OCI-LY3 (cell line): ENCODE results near the gene SFXN3.

Experiments
- H2AFZ ChIP-seq: fragments of 200-600, 300-600 bp; shearing (Covaris generic); 2 replicates; pipeline ENCODE4 v1.6.0; 2014; ENCODE audit warnings: antibody characterized with exemption, low read depth, low read length
- H3K27ac ChIP-seq: fragments of 200-600, 300-600 bp; sonication (generic); 2 replicates; pipeline ENCODE4 v1.5.1; 2014; ENCODE audit warnings: mild to moderate bottlenecking, low read length, moderate library complexity, mixed read lengths
- H3K27me3 ChIP-seq: fragments of 200-600, 300-600 bp; sonication (generic); 2 replicates; pipeline ENCODE4 v1.6.1; 2014; ENCODE audit warnings: low read depth, low read length, mixed read lengths
- H3K36me3 ChIP-seq: fragments of 200-600, 300-600 bp; sonication (generic); replicated peaks from 2 replicates; pipeline ENCODE3; 2014; ENCODE audit warnings: low read depth, low read length, mixed read lengths
- H3K4me1 ChIP-seq: fragments of 300-600, 200-600 bp; sonication (generic); 2 replicates; pipeline ENCODE4 v1.6.1; 2014; ENCODE audit warnings: low read length, mixed read lengths
- H3K4me2 ChIP-seq: fragments of 200-600, 300-600 bp; sonication (generic); 2 replicates; pipeline ENCODE4 v1.6.1; 2014; ENCODE audit warnings: low read length, mixed read lengths
- H3K4me3 ChIP-seq: fragments of 300-600, 200-600 bp; sonication (generic); 2 replicates; pipeline ENCODE4 v1.5.1; 2014; ENCODE audit warnings: antibody characterized with exemption, mild to moderate bottlenecking, low read length, moderate library complexity
- H3K79me2 ChIP-seq: fragments of 300-600, 200-600 bp; shearing (Covaris generic); 2 replicates; pipeline ENCODE4 v1.6.1; 2014; ENCODE audit warnings: mild to moderate bottlenecking, low read length, mixed read lengths
- H3K9ac ChIP-seq: fragments of 300-600, 200-600 bp; shearing (Covaris generic); 2 replicates; pipeline ENCODE4 v1.6.0; 2014; ENCODE audit warnings: mild to moderate bottlenecking, low read length, moderate library complexity
- H3K9me3 ChIP-seq: fragments of 200-600, 300-600 bp; shearing (Covaris generic); 2 replicates; pipeline ENCODE4 v1.6.1; 2014; ENCODE audit warnings: low read length, mixed read lengths; ENCODE audit not compliant: insufficient read depth
- H4K20me1 ChIP-seq: fragments of 200-600, 300-600 bp; sonication (generic); 2 replicates; pipeline ENCODE4 v1.6.1; 2016; ENCODE audit warnings: low read length, mixed read lengths; ENCODE audit not compliant: insufficient read depth
- CTCF ChIP-seq: fragments of 200-600, 300-600 bp; sonication (generic); IDR thresholded peaks from 2 replicates; pipeline ENCODE4 v1.5.1; 2014; ENCODE audit warnings: antibody characterized with exemption, low read length, low read depth
- EZH2phosphoT487 ChIP-seq: fragments of 200-600 bp; shearing (Covaris generic); IDR thresholded peaks from 2 replicates; pipeline ENCODE4 v1.6.1; 2018; ENCODE audit warnings: antibody characterized with exemption, mixed run types, low read depth

SFXN3 gene

GRCh38 chr10:101060951-101061623, 30.1 kb downstream of the SFXN3 start:
- Histone ChIP-seq H3K36me3 (no peaks in the 10 kb centered on the region), H2AFZ (peak overlapping the region; percentile 100), H3K4me2 (peak overlapping the region; percentile 91), H3K4me3 (peak overlapping the region; percentile 100), H3K4me1 (peaks cover 34% of the 10 kb centered on the region), H3K79me2 (peaks cover 11% of the 10 kb centered on the region), H4K20me1 (no peaks in the 10 kb centered on the region; the same call in 1 of the 2 replicates), H3K9ac (peak overlapping the region; percentile 99), H3K9me3 (no peaks in the 10 kb centered on the region), H3K27ac (peak overlapping the region; percentile 85), H3K27me3 (no peaks in the 10 kb centered on the region; the same call in 1 of the 2 replicates)
- no peak for TF ChIP-seq EZH2phosphoT487
- TF ChIP-seq CTCF, result no peak

DNA sequence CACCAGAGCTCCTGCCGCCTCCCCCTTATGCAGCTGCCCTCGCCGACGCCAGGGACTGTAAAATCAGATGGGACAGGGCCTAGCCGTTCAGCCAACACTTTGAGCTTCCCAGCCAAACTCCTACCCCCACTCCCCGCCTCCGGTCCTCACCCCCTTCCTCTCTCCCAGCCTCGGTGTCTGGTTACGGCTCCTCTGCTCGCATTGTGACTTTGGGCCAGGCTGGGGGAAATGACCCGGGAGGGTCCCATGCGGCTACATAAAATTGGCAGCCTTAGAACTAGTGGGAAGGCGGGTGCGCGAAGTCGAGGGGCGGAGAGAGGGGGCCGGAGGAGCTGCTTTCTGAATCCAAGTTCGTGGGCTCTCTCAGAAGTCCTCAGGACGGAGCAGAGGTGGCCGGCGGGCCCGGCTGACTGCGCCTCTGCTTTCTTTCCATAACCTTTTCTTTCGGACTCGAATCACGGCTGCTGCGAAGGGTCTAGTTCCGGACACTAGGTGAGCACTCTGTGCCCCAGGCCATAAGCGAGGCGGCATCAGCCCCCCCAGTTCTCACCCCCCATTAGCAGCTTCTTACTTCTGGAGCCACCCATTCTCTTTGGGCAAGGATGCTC, 30.7 kb downstream of the SFXN3 start, which contains the start of gene KAZALD1:
Gene KAZALD1, plus strand, starts transcription at position 366 of the 608 bp plus-strand sequence. CDS start 604 bp downstream, outside the sequence.
- Histone ChIP-seq H3K27ac (peak within 1 kb of the TSS; percentile 85), H3K4me2 (peak within 1 kb of the TSS; percentile 91), H3K9ac (peak within 1 kb of the TSS; percentile 99), H3K4me1 (peaks cover 36% of the 10 kb centered on the region), H3K4me3 (peak within 1 kb of the TSS; percentile 100), H3K36me3 (no peaks in the 10 kb centered on the region), H2AFZ (peak within 1 kb of the TSS; percentile 100), H4K20me1 (no peaks in the 10 kb centered on the region; the same call in 1 of the 2 replicates), H3K79me2 (peaks cover 11% of the 10 kb centered on the region), H3K27me3 (no peaks in the 10 kb centered on the region; the same call in 1 of the 2 replicates), H3K9me3 (no peaks in the 10 kb centered on the region)
- TF ChIP-seq EZH2phosphoT487 (no peak), CTCF (no peak)

DNA sequence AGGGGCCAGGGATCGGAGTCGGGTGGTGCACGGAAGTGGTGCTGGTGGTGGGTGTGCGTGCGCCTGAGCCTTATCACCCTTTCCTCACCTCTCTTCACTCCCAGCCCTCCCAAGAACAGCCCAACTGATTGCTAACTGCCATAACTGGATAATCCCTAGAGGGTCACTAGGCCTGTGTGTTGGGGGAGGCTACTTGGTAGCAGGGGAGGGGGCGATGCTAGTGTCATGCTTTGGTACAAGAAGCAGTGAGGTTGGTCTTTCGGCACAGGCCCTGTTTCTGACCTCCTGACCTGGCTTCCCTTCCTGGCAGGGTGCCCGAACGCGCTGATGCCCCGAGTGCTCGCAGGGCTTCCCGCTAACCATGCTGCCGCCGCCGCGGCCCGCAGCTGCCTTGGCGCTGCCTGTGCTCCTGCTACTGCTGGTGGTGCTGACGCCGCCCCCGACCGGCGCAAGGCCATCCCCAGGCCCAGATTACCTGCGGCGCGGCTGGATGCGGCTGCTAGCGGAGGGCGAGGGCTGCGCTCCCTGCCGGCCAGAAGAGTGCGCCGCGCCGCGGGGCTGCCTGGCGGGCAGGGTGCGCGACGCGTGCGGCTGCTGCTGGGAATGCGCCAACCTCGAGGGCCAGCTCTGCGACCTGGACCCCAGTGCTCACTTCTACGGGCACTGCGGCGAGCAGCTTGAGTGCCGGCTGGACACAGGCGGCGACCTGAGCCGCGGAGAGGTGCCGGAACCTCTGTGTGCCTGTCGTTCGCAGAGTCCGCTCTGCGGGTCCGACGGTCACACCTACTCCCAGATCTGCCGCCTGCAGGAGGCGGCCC, 31.4 kb downstream of the SFXN3 start:
- no peaks in the 10 kb centered on the region; the same call in 1 of the 2 replicates for H3K27me3 ChIP-seq
- TF ChIP-seq EZH2phosphoT487 (no peak), CTCF (no peak)
- H3K4me3 ChIP-seq, result peak overlapping the region; percentile 100
- H3K79me2 ChIP-seq, result peaks cover 11% of the 10 kb centered on the region
- H3K9me3 ChIP-seq, result no peaks in the 10 kb centered on the region
- H2AFZ ChIP-seq, result no peak overlapping the region
- H3K9ac ChIP-seq, result peak overlapping the region; percentile 99
- H3K4me2 ChIP-seq, result peak overlapping the region; percentile 91
- H4K20me1 ChIP-seq, result no peaks in the 10 kb centered on the region; the same call in 1 of the 2 replicates
- H3K36me3 ChIP-seq, result no peaks in the 10 kb centered on the region
- H3K27ac ChIP-seq, result no peak overlapping the region
- peaks cover 36% of the 10 kb centered on the region for H3K4me1 ChIP-seq
